ENCODE measurements around the gene ARMH2.

DNA sequence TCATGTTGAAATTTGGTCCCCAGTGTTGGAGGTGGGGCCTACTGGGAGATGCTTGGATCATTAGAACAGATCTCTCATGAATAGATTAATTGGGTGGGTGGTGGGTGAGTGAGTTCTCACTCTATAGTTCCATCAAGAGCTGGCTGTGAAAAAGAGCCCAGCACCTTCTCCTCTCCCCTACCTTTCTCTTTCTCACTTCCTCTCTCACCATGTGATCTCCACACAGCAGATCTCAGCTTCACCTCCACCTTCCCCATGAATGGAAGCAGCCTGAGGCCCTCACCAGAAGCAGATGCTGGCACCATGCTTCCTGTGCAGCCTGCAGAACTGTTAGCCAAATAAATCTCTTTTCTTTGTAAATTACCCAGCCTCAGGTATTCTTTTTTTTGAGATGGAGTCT lies 36.9 kb downstream of the ARMH2 start:
- TF ChIP-seq POLR2AphosphoS5 (IDR thresholded peaks at IDR 0.05) (no peak), POLR2A (IDR thresholded peaks at IDR 0.05) (no peak), EP300 (IDR thresholded peaks at IDR 0.05) (no peak)
- TF ChIP-seq, protein P1, sequence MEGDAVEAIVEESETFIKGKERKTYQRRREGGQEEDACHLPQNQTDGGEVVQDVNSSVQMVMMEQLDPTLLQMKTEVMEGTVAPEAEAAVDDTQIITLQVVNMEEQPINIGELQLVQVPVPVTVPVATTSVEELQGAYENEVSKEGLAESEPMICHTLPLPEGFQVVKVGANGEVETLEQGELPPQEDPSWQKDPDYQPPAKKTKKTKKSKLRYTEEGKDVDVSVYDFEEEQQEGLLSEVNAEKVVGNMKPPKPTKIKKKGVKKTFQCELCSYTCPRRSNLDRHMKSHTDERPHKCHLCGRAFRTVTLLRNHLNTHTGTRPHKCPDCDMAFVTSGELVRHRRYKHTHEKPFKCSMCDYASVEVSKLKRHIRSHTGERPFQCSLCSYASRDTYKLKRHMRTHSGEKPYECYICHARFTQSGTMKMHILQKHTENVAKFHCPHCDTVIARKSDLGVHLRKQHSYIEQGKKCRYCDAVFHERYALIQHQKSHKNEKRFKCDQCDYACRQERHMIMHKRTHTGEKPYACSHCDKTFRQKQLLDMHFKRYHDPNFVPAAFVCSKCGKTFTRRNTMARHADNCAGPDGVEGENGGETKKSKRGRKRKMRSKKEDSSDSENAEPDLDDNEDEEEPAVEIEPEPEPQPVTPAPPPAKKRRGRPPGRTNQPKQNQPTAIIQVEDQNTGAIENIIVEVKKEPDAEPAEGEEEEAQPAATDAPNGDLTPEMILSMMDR (IDR thresholded peaks at IDR 0.05): no peak
